Prostate gland (tissue), 2 donors: ENCODE data around the gene STXBP3. TPM values are rescaled to one million over a fixed set of nuclear protein-coding genes. Genes with fewer than 3 reads are reported as not detected.
A peak's percentile ranks its signal among the peaks of the same experiment; 100 is the strongest.

Source experiments
- DNase-seq: peaks from one replicate; pipeline ENCODE4 v3.0.0-alpha.2; 2019; ENCODE audit warnings: low spot score
- H3K27ac ChIP-seq, 2 donors: fragments of 200-600 bp; sonication (generic); 2 replicates each; pipeline ENCODE4 v1.5.1; 2017 to 2019
- H3K27me3 ChIP-seq: fragments of 200-600 bp; sonication (generic); replicated peaks from 2 replicates; pipeline ENCODE4 v1.5.1; 2019; ENCODE audit not compliant: insufficient read depth
- H3K36me3 ChIP-seq, 2 donors: fragments of 200-600 bp; sonication (generic); 1 replicate in 1 of 2; 2 replicates in 1 of 2; pipeline versions ENCODE4 v1.5.1 to v1.8.1; 2017 to 2019
- H3K4me1 ChIP-seq: fragments of 200-600 bp; sonication (generic); replicated peaks from 2 replicates; pipeline ENCODE4 v1.5.1; 2019
- H3K4me3 ChIP-seq, 2 donors: fragments of 200-600 bp; sonication (generic); 2 replicates each; pipeline ENCODE4 v1.5.1; 2017 to 2019
- H3K9me3 ChIP-seq: fragments of 200-600 bp; sonication (generic); 2 replicates; pipeline ENCODE4 v1.5.1; 2017
- POLR2A ChIP-seq: fragments of 450-650 bp; IDR thresholded peaks from one replicate; pipeline ENCODE4 v1.6.1; 2016; ENCODE audit warnings: antibody characterized with exemption, mild to moderate bottlenecking
- POLR2AphosphoS5 ChIP-seq: sonication (generic); formaldehyde crosslinking; IDR thresholded peaks from one replicate; pipeline ENCODE4 v1.6.1; 2017; ENCODE audit warnings: antibody characterized with exemption
- WGBS: methylation state at CpG from one replicate; pipeline ENCODE4 v1.1.5; 2018; 5-methylcytosine and 5-hydroxymethylcytosine counted together
- intact Hi-C: fragments of 100-400 bp; cut with DNase I; formaldehyde crosslinking; loops from one replicate; pipeline ENCODE4 v1.14.2; 2022
- total RNA-seq, 2 donors: library from RNA; depleted of rRNA; stranded (reverse); fragments of >200 nt; gene quantifications; one replicate each; pipeline ENCODE4 v1.1.0, GENCODE V29; 2016
- TF ChIP-seq, protein P1 (sequence below), 4 experiments: fragments of 200-600 bp in 2 of 4; fragments of 450-650 bp in 2 of 4; sonication (generic) in 2 of 4; IDR thresholded peaks; 1 replicate in 3 of 4; 2 replicates in 1 of 4; pipeline ENCODE4 v1.5.1; 2016 to 2019; ENCODE audit warnings: antibody characterized with exemption in 4 of 4, mild to moderate bottlenecking in 2 of 4, moderate library complexity in 2 of 4

The STXBP3 gene
- total RNA-seq, 2 donors from 2014 or later: 41.1 to 55.4 TPM

- H3K4me3 ChIP-seq: no peak overlapping the region
- H3K27me3 ChIP-seq: no peaks in the 10 kb centered on the region
- H3K36me3 ChIP-seq: no peaks in the 10 kb centered on the region
- intact Hi-C loops: loop anchor here (5.0 kb wide), 1 partner anchor 68 kb away; the partner anchor contains the start of gene STXBP3
- H3K4me1 ChIP-seq: no peaks in the 10 kb centered on the region
- TF ChIP-seq POLR2A: no peak
- no peak for TF ChIP-seq POLR2AphosphoS5
- TF ChIP-seq, protein P1, sequence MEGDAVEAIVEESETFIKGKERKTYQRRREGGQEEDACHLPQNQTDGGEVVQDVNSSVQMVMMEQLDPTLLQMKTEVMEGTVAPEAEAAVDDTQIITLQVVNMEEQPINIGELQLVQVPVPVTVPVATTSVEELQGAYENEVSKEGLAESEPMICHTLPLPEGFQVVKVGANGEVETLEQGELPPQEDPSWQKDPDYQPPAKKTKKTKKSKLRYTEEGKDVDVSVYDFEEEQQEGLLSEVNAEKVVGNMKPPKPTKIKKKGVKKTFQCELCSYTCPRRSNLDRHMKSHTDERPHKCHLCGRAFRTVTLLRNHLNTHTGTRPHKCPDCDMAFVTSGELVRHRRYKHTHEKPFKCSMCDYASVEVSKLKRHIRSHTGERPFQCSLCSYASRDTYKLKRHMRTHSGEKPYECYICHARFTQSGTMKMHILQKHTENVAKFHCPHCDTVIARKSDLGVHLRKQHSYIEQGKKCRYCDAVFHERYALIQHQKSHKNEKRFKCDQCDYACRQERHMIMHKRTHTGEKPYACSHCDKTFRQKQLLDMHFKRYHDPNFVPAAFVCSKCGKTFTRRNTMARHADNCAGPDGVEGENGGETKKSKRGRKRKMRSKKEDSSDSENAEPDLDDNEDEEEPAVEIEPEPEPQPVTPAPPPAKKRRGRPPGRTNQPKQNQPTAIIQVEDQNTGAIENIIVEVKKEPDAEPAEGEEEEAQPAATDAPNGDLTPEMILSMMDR (IDR thresholded peaks at IDR 0.05): no peak
- DNase-seq: no peak
- no peaks in the 10 kb centered on the region for H3K9me3 ChIP-seq
- peak overlapping the region in 1 of 2 donors; percentile 19 for H3K27ac ChIP-seq
These were observed 69.1 kb downstream of the STXBP3 start for GRCh38 chr1:108815566-108815965.

- peak overlapping the region; percentile 19 to 46 for H3K27ac ChIP-seq
- intact Hi-C loops: loop anchor here (5.0 kb wide), 1 partner anchor 69 kb away; the partner anchor contains the start of gene STXBP3
- no peaks in the 10 kb centered on the region for H3K36me3 ChIP-seq
- no peaks in the 10 kb centered on the region for H3K4me1 ChIP-seq
- DNase-seq: no peak
- 19% methylated on average over 12 of the region's 12 CpGs for WGBS
- H3K9me3 ChIP-seq: no peaks in the 10 kb centered on the region
- no peaks in the 10 kb centered on the region for H3K27me3 ChIP-seq
- TF ChIP-seq POLR2AphosphoS5: peak; percentile 55
- TF ChIP-seq, protein P1 (IDR thresholded peaks at IDR 0.05): no peak
- H3K4me3 ChIP-seq: no peak overlapping the region
These were observed 69.8 kb downstream of the STXBP3 start for GRCh38 chr1:108816049-108816893.

DNA sequence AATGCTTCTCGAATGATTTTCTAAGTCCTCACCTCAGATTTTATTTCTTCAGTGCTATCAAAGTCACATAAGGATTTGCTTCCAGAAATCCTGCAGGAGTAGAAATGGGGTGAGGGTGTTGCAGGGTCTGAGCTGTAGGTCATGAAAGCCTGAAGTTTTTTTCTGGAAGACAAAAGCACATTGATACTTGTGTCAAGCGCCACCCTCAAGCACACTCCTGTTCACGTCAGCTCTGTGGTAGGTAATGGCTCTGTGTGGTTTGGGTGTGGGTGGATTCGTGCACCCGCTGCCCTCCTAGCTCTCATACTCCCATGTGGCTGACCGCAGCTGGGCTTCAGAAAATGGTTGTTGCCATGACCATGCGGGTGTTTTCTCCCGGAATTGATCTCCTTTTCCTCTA, 70.5 kb downstream of the STXBP3 start:
- TF ChIP-seq, protein P1 (IDR thresholded peaks at IDR 0.05): no peak
- TF ChIP-seq POLR2AphosphoS5 (no peak), POLR2A (no peak)
- no peak for DNase-seq
- no peak overlapping the region for H3K4me3 ChIP-seq

GRCh38 chr1:108817811-108818210, 71.3 kb downstream of the STXBP3 start:
- DNase-seq: no peak
- Histone ChIP-seq H3K4me3 (no peak overlapping the region), H3K9me3 (no peaks in the 10 kb centered on the region), H3K4me1 (no peaks in the 10 kb centered on the region), H3K36me3 (no peaks in the 10 kb centered on the region), H3K27me3 (no peaks in the 10 kb centered on the region), H3K27ac (no peak overlapping the region)
- intact Hi-C loops: loop anchor here (5.0 kb wide), 1 partner anchor 71 kb away; the partner anchor contains the start of gene STXBP3
- TF ChIP-seq POLR2A (no peak), POLR2AphosphoS5 (no peak)
- TF ChIP-seq, protein P1 (IDR thresholded peaks at IDR 0.05): no peak

More for the DNA sequence above, 70.5 kb downstream of the STXBP3 start:
- WGBS: 68% methylated on average over 8 of the region's 8 CpGs
- Histone ChIP-seq H3K27ac (peak overlapping the region in 1 of 2 donors; percentile 19), H3K27me3 (no peaks in the 10 kb centered on the region), H3K36me3 (no peaks in the 10 kb centered on the region), H3K9me3 (no peaks in the 10 kb centered on the region), H3K4me1 (no peaks in the 10 kb centered on the region)
- intact Hi-C loops: loop anchor here (5.0 kb wide), 1 partner anchor 70 kb away; the partner anchor contains the start of gene STXBP3
